ENCODE data around the gene WWC2. TPM values are rescaled to one million over a fixed set of nuclear protein-coding genes. Genes with fewer than 3 reads are reported as not detected.

The WWC2 gene
- total and polyA plus RNA-seq, 2 donors (not counting 3 experiments of a cell fraction or from before 2014, with no cell fraction given): 12.9 to 52.2 TPM

DNA sequence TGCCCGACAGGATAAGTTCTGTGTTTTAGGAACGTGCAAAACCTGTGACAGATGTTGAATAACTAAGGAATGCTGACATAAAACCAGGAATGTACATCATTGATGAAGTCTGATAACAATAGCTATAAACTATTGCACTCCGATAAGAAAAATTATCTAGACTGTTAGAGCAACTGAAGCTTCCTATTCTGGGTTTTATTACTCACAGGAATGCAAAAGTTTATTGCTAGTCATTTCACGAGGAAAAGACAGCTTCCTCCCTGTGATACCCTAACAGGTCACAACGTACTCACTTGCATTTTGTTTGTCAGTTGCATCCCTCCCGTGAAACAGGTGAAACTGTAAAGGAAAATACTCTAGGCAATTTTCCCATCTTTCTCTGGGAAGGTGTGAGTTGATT, 155.1 kb downstream of the WWC2 start:
- Histone ChIP-seq H2AFZ (ENCODE audit: low read depth, low read length) (no peak overlapping the region), H3K4me1 (ENCODE audit: control insufficient read depth, extremely low read depth, insufficient read depth, low read length) (no peaks in the 10 kb centered on the region), H4K20me1 (replicated peaks; ENCODE audit: control insufficient read depth, extremely low read depth, insufficient read depth, low read length) (no peaks in the 10 kb centered on the region), H3K9ac (replicated peaks; ENCODE audit: extremely low read depth, insufficient read depth, low read length) (no peak overlapping the region), H3K4me3 (replicated peaks in 1 of 3; ENCODE audit: insufficient read depth in 1 of 3, low read depth in 1 of 3, low read length in 3 of 3) (no peak overlapping the region), H3K79me2 (ENCODE audit: control insufficient read depth, insufficient read depth, low read length) (no peaks in the 10 kb centered on the region), H3K9me3 (replicated peaks; ENCODE audit: control insufficient read depth, insufficient read depth, low read length) (no peaks in the 10 kb centered on the region), H3K9me1 (replicated peaks; ENCODE audit: control insufficient read depth, extremely low read depth, insufficient read depth, low read length) (no peaks in the 10 kb centered on the region), H3K27me3 (ENCODE audit: control insufficient read depth in 2 of 2, insufficient read depth in 2 of 2, low read length in 2 of 2) (no peaks in the 10 kb centered on the region), H3K36me3 (ENCODE audit: control insufficient read depth in 2 of 2, extremely low read depth in 1 of 2, insufficient read depth in 2 of 2, low read length in 2 of 2) (peaks cover 2 to 13% of the 10 kb centered on the region in 2 experiments), H3K27ac (ENCODE audit: insufficient read depth, low read depth, low read length) (no peak overlapping the region), H3K4me2 (ENCODE audit: insufficient read depth, low read length) (no peak overlapping the region)
- DNase-seq (ENCODE audit: low read depth, low spot score) (peak; percentile 21), FAIRE-seq (peak; percentile 55)
- ChIA-PET POLR2A (no interaction called here), CTCF (interaction anchor here (0.9 to 9.6 kb wide), 5 partner anchors 8 to 316 kb away, joined by 3 to 228 read pairs (median 14); no protein-coding TSS in a partner anchor)
- dilution Hi-C loops (cut with MboI; ENCODE audit: extremely low pct_ligation_motif_present, low sequenced_read_pairs) (loop anchor here (10.0 to 25.0 kb wide), 2 partner anchors 159 to 342 kb away; partner anchors contain the start of genes DCTD and WWC2), intact Hi-C loops (cut with micrococcal nuclease) (no loop called here)
- TF ChIP-seq FOS (IDR thresholded peaks at IDR 0.05; ENCODE audit: borderline replicate concordance, insufficient read depth, low read length) (no peak), GATA2 (IDR thresholded peaks at IDR 0.05; ENCODE audit: insufficient read depth, insufficient read length, low read depth, low read length) (peak; percentile 49)
- BruUV-seq (replicated peaks): no TSS peak

DNA sequence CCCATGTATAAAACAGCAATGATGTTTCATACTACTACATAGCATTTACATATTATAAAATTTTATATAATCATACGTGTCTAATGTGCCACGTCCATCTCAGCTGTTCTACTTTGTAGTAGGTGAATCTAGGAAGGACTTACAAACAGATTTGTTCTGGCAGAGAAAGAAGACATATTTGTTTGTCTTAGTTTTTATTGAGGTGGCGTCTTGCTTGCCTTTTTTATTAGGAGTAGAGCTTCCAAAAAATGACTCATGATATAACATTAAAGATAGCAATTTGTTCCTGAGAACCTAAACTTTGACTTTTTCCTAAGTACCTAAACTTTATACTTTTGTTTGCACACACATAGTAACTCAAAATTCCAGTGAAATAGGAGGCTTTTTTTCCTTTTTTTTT, 156.4 kb downstream of the WWC2 start:
- H3K4me1 ChIP-seq (ENCODE audit: control insufficient read depth, extremely low read depth, insufficient read depth, low read length): no peaks in the 10 kb centered on the region
- H2AFZ ChIP-seq (ENCODE audit: low read depth, low read length): no peak overlapping the region
- no peak overlapping the region for H3K4me3 ChIP-seq (replicated peaks in 1 of 3; ENCODE audit: insufficient read depth in 1 of 3, low read depth in 1 of 3, low read length in 3 of 3)
- H3K9me3 ChIP-seq (replicated peaks; ENCODE audit: control insufficient read depth, insufficient read depth, low read length): no peaks in the 10 kb centered on the region
- POLR2A ChIA-PET: interaction anchor here (0.7 kb wide), 1 partner anchor 179 kb away, joined by 3 read pairs; no protein-coding TSS in a partner anchor
- DNase-seq (ENCODE audit: low read depth, low spot score) (no peak), FAIRE-seq (no peak)
- H3K9ac ChIP-seq (replicated peaks; ENCODE audit: extremely low read depth, insufficient read depth, low read length): no peak overlapping the region
- dilution Hi-C loops (cut with MboI; ENCODE audit: extremely low pct_ligation_motif_present, low sequenced_read_pairs) (loop anchor here (10.0 to 25.0 kb wide), 2 partner anchors 161 to 343 kb away; partner anchors contain the start of genes DCTD and WWC2), intact Hi-C loops (cut with micrococcal nuclease) (no loop called here)
- H3K27me3 ChIP-seq (ENCODE audit: control insufficient read depth in 2 of 2, insufficient read depth in 2 of 2, low read length in 2 of 2): no peaks in the 10 kb centered on the region
- peaks cover 2 to 13% of the 10 kb centered on the region in 2 experiments for H3K36me3 ChIP-seq (ENCODE audit: control insufficient read depth in 2 of 2, extremely low read depth in 1 of 2, insufficient read depth in 2 of 2, low read length in 2 of 2)
- no peak overlapping the region for H3K27ac ChIP-seq (ENCODE audit: insufficient read depth, low read depth, low read length)
- no peaks in the 10 kb centered on the region for H3K79me2 ChIP-seq (ENCODE audit: control insufficient read depth, insufficient read depth, low read length)
- TF ChIP-seq POLR2AphosphoS5 (IDR thresholded peaks at IDR 0.05; ENCODE audit: insufficient read depth, low read depth, low read length) (no peak), CTCF (IDR thresholded peaks at IDR 0.05; ENCODE audit: extremely low read depth in 1 of 2, insufficient read depth in 1 of 2, low read depth in 1 of 2, low read length in 2 of 2) (no peak), EZH2 (IDR thresholded peaks at IDR 0.05; ENCODE audit: borderline replicate concordance, low read depth, low read length, severe bottlenecking) (no peak), MYC (IDR thresholded peaks at IDR 0.05; ENCODE audit: low read depth, low read length) (no peak), FOS (IDR thresholded peaks at IDR 0.05; ENCODE audit: borderline replicate concordance, insufficient read depth, low read length) (no peak), POLR2A (IDR thresholded peaks at IDR 0.05; ENCODE audit: low read depth, low read length) (no peak), JUN (IDR thresholded peaks at IDR 0.05; ENCODE audit: borderline replicate concordance, insufficient read depth, insufficient read length, low read depth) (no peak), GATA2 (IDR thresholded peaks at IDR 0.05; ENCODE audit: insufficient read depth, insufficient read length, low read depth, low read length) (no peak)
- TF ChIP-seq, protein P1, sequence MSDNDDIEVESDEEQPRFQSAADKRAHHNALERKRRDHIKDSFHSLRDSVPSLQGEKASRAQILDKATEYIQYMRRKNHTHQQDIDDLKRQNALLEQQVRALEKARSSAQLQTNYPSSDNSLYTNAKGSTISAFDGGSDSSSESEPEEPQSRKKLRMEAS (IDR thresholded peaks at IDR 0.05; ENCODE audit: insufficient read depth, insufficient read length): no peak
- H4K20me1 ChIP-seq (replicated peaks; ENCODE audit: control insufficient read depth, extremely low read depth, insufficient read depth, low read length): no peaks in the 10 kb centered on the region
- CTCF ChIA-PET: interaction anchor here (0.6 to 9.6 kb wide), 10 partner anchors 9 to 317 kb away, joined by 3 to 228 read pairs (median 4); no protein-coding TSS in a partner anchor
- no peak overlapping the region for H3K4me2 ChIP-seq (ENCODE audit: insufficient read depth, low read length)
- no TSS peak for BruUV-seq (replicated peaks)
- H3K9me1 ChIP-seq (replicated peaks; ENCODE audit: control insufficient read depth, extremely low read depth, insufficient read depth, low read length): no peaks in the 10 kb centered on the region

Measured in endothelial cell of umbilical vein (primary cell).